CD8-positive, alpha-beta memory T cell (primary cell): ENCODE data around the gene TBX1. TPM values are rescaled to one million over a fixed set of nuclear protein-coding genes. Genes with fewer than 3 reads are reported as not detected.
A peak's percentile ranks its signal among the peaks of the same experiment; 100 is the strongest.
"Not testable (repeated sequence)": the region's sequence is repeated elsewhere in the genome, so short reads cannot be mapped to it uniquely, and the experiment has no call there.

ENCODE experiments used
- CTCF ChIA-PET: fragments of 350-600 bp; sonication (Branson Sonifier 250); formaldehyde crosslinking; loops from one replicate; lab custom pipeline; 2021; ENCODE audit warnings: antibody characterized with exemption; lab: Charles Lee
- POLR2A ChIA-PET: fragments of 350-600 bp; sonication (Branson Sonifier 250); formaldehyde crosslinking; loops from one replicate; lab custom pipeline; 2021; ENCODE audit warnings: antibody characterized with exemption; lab: Charles Lee
- DNase-seq, 5 donors: peaks; one replicate each; pipeline versions ENCODE4 v3.0.0 to v3.0.0-alpha.2; 2020 to 2022; ENCODE audit warnings: mixed read lengths in 1 of 5
- H3K27ac ChIP-seq: one replicate; pipeline ENCODE4 v1.7.0; 2013; ENCODE audit warnings: low read depth, mild to moderate bottlenecking, low read length, moderate library complexity
- H3K27me3 ChIP-seq: 2 replicates; pipeline ENCODE4 v1.7.0; 2013; ENCODE audit warnings: low read length, mild to moderate bottlenecking; ENCODE audit not compliant: insufficient read depth, poor library complexity, severe bottlenecking
- H3K36me3 ChIP-seq: 2 replicates; pipeline ENCODE4 v1.7.0; 2013; ENCODE audit warnings: mild to moderate bottlenecking, low read length, moderate library complexity; ENCODE audit not compliant: insufficient read depth
- H3K4me1 ChIP-seq: 2 replicates; pipeline ENCODE4 v1.7.0; 2013; ENCODE audit warnings: mild to moderate bottlenecking, low read length, moderate library complexity; ENCODE audit not compliant: insufficient read depth
- H3K4me3 ChIP-seq: 2 replicates; pipeline ENCODE4 v1.7.0; 2013; ENCODE audit warnings: mild to moderate bottlenecking, low read length
- H3K9me3 ChIP-seq: 2 replicates; pipeline ENCODE4 v1.7.0; 2013; ENCODE audit warnings: mild to moderate bottlenecking, low read length
- H3K27ac Mint-ChIP-seq, 8 donors: one replicate each; pipeline ENCODE4 v1.8.0; 2020 to 2021; ENCODE audit warnings: mixed read lengths in 8 of 8, mild to moderate bottlenecking in 6 of 8, inconsistent platforms in 3 of 8, moderate library complexity in 3 of 8
- H3K27me3 Mint-ChIP-seq, 2 donors: one replicate each; pipeline ENCODE4 v1.8.0; 2020 to 2021; ENCODE audit warnings: mixed read lengths in 2 of 2, mild to moderate bottlenecking in 1 of 2, moderate library complexity in 1 of 2
- H3K36me3 Mint-ChIP-seq, 3 donors: one replicate each; pipeline ENCODE4 v1.8.0; 2020 to 2021; ENCODE audit warnings: mixed read lengths in 3 of 3, inconsistent platforms in 1 of 3, mild to moderate bottlenecking in 1 of 3
- H3K4me1 Mint-ChIP-seq, 3 donors: one replicate each; pipeline ENCODE4 v1.8.0; 2020 to 2021; ENCODE audit warnings: mixed read lengths in 3 of 3, inconsistent platforms in 1 of 3, mild to moderate bottlenecking in 1 of 3
- H3K4me3 Mint-ChIP-seq, 7 donors: one replicate each; pipeline ENCODE4 v1.8.0; 2020 to 2021; ENCODE audit warnings: mixed read lengths in 7 of 7, mild to moderate bottlenecking in 6 of 7, moderate library complexity in 4 of 7, inconsistent platforms in 2 of 7
- H3K9me3 Mint-ChIP-seq, 5 donors: one replicate each; pipeline ENCODE4 v1.8.0; 2020 to 2022; ENCODE audit warnings: mixed read lengths in 5 of 5, mild to moderate bottlenecking in 3 of 5, moderate library complexity in 2 of 5, inconsistent platforms in 1 of 5
- polyA plus RNA-seq: library from polyadenylated mRNA; unstranded; fragments of 300-500 nt; fragmentation: Illumina TruSeq; gene quantifications from one replicate; pipeline ENCODE4 v1.2.3, GENCODE V29; 2021
- total RNA-seq, 2 experiments: library from RNA; stranded (reverse); gene quantifications; one replicate each; pipeline ENCODE4 v1.2.3, GENCODE V29; 2021

TBX1 gene
- total and polyA plus RNA-seq, 3 experiments from 2014 or later = not detected

DNA sequence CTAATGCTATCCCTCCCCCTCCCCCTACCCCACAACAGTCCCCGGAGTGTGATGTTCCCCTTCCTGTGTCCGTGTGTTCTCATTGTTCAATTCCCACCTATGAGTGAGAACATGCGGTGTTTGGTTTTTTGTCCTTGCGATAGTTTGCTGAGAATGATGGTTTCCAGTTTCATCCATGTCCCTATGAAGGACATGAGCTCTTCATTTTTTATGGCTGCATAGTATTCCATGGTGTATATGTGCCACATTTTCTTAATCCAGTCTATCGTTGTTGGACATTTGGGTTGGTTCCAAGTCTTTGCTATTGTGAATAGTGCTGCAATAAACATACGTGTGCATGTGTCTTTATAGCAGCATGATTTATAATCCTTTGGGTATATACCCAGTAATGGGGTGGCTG lies 16.6 kb downstream of the TBX1 start:
- DNase-seq, H3K9me3 Mint-ChIP-seq, H3K9me3 ChIP-seq, H3K36me3 Mint-ChIP-seq, H3K36me3 ChIP-seq, H3K4me3 Mint-ChIP-seq, H3K27ac ChIP-seq, CTCF ChIA-PET, POLR2A ChIA-PET, H3K4me3 ChIP-seq, H3K27ac Mint-ChIP-seq, H3K27me3 ChIP-seq: not testable (repeated sequence)
- H3K27me3 Mint-ChIP-seq = peaks cover 34 to 59% of the 10 kb centered on the region in 2 donors
- peaks cover 2 to 11% (median 4%) of the 10 kb centered on the region in 3 donors for H3K4me1 Mint-ChIP-seq
- H3K4me1 ChIP-seq = peaks cover 12% of the 10 kb centered on the region

DNA sequence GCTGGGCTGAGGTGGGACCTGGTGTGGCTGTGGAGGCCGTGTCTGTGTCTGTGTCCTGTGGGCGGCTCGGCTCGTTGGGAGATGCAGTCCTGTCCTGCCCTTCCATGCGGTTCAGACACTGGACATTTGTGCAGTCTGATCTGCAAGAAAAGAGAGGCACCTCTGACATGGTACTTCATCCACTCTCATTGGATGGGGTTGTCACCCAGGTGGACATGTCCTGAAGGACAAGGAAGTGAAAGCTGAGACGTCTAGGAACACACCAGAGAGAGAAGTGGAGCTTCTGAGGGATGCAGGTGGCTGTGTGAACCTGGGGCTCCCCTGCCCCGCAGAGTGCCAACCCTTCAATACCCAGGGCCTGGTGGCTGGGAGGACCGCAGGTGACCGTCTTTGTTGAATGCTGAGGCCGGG lies 18.4 kb downstream of the TBX1 start:
- Histone ChIP-seq H3K4me3 (no peak overlapping the region), H3K36me3 (no peaks in the 10 kb centered on the region), H3K4me1 (peaks cover 6% of the 10 kb centered on the region), H3K27ac (no peak overlapping the region), H3K9me3 (no peaks in the 10 kb centered on the region), H3K27me3 (no peaks in the 10 kb centered on the region)
- H3K4me3 Mint-ChIP-seq = no peak overlapping the region
- DNase-seq = no peak
- no peaks in the 10 kb centered on the region for H3K36me3 Mint-ChIP-seq
- H3K4me1 Mint-ChIP-seq = peaks cover 2 to 11% (median 4%) of the 10 kb centered on the region in 3 donors
- no peak overlapping the region for H3K27ac Mint-ChIP-seq
- ChIA-PET CTCF (no interaction called here), POLR2A (no interaction called here)
- H3K27me3 Mint-ChIP-seq = peaks cover 33 to 44% of the 10 kb centered on the region in 2 donors
- H3K9me3 Mint-ChIP-seq = peaks cover 0 to 2% (median 0%) of the 10 kb centered on the region in 5 donors

DNA sequence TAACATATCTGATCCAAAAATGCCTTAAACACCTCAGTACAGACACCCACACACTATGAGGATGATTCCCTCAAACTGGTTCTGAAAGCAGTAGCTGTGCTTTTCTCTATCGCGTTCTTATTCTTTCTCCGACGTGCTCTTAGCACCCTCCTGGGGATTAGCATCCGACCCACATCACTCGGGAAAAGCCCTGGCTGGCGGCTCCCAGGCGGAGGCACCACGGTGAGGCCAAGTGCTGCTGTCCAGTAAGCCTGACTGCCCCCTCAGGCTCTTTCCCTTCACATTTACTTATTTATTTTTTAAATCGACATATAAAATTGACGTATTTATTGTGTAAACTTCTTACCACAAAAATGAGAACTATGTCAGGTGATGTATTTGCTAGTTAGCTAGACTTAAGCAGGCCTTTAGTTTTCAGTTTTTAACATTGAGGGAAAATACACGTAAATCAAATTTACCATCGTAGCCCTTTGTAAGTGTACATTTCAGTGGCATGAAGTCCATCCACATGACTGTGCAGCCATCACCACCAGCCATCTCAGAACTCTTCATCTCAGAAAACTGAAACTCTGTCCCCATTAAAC lies 19.2 kb downstream of the TBX1 start:
- ChIA-PET POLR2A (no interaction called here), CTCF (no interaction called here)
- Mint-ChIP-seq H3K27ac (no peak overlapping the region), H3K4me3 (no peak overlapping the region), H3K36me3 (no peaks in the 10 kb centered on the region), H3K27me3 (peaks cover 31 to 36% of the 10 kb centered on the region in 2 donors), H3K9me3 (peaks cover 0 to 2% (median 0%) of the 10 kb centered on the region in 5 donors), H3K4me1 (peaks cover 2 to 11% (median 4%) of the 10 kb centered on the region in 3 donors)
- no peaks in the 10 kb centered on the region for H3K27me3 ChIP-seq
- no peaks in the 10 kb centered on the region for H3K36me3 ChIP-seq
- DNase-seq = no peak
- no peak overlapping the region for H3K4me3 ChIP-seq
- no peaks in the 10 kb centered on the region for H3K9me3 ChIP-seq
- H3K4me1 ChIP-seq = peaks cover 6% of the 10 kb centered on the region
- no peak overlapping the region for H3K27ac ChIP-seq

DNA sequence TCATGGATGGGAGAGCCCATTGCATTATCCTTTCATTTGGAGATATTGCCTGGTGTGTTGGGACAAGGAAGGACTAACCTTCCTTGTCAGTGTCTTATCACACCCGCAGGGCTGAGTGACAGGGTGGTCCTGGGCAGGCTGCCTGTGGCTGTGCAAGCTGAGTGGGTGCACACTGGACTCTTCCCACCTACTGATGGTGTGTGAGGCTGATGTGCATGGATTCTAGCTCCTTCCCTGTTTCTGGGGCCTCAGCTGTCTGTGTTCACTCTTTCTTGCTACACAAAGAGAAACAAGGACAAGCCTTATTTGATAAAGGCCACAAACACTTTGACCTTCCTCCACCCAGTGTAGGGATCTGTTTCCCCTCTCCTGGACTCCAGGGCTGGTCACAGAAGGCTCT lies 22.0 kb downstream of the TBX1 start:
- Mint-ChIP-seq H3K36me3 (peaks cover 0 to 4% (median 3%) of the 10 kb centered on the region in 3 donors), H3K4me1 (peaks cover 0 to 4% (median 0%) of the 10 kb centered on the region in 3 donors), H3K4me3 (no peak overlapping the region), H3K27ac (no peak overlapping the region), H3K27me3 (peaks cover 20 to 24% of the 10 kb centered on the region in 2 donors), H3K9me3 (no peaks in the 10 kb centered on the region)
- ChIA-PET POLR2A (no interaction called here), CTCF (no interaction called here)
- H3K4me3 ChIP-seq = no peak overlapping the region
- no peak for DNase-seq
- no peaks in the 10 kb centered on the region for H3K9me3 ChIP-seq
- no peaks in the 10 kb centered on the region for H3K36me3 ChIP-seq
- no peaks in the 10 kb centered on the region for H3K4me1 ChIP-seq
- no peaks in the 10 kb centered on the region for H3K27me3 ChIP-seq
- H3K27ac ChIP-seq = no peak overlapping the region

DNA sequence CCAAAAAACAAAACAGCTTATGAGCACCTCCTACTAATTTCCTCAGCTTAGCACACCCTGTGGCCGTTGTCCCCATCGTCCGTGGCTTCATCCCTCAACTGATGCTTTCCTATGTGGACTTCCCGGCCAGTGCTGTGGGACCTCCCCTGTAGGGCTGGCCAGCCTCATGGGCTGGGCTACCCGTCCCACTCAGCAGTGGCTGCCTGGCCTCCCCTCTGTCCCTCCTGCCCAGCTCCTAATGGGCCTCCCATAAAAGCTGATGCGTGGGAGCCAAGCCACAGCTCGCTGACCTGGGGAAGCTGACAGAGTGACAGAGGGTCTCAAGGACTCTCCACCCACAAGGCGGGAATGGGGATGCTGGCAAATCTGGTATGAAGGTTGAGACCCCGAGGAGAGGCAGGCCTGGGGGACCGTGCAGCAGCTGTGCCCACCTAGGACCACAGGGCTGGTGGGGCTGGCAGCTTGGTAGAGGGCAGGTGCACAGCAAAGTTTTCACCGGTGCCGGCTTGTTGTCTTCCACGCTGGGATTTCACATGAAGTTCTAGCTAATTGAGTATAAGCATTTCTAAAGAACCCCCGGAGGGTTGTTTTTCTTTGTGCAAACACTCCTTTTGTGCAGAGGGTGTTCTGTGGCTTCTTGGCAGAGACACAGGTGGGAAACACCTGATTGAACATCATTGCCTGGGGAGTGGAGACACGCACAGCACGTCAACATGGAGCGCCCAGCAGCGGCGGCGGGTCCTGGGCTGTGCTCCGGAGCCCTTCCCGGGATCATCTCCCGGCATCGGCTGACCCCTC lies 23.2 kb downstream of the TBX1 start:
- no peak overlapping the region for H3K4me3 ChIP-seq
- Mint-ChIP-seq H3K27me3 (peaks cover 13 to 14% of the 10 kb centered on the region in 2 donors), H3K4me1 (peaks cover 0 to 4% (median 0%) of the 10 kb centered on the region in 3 donors), H3K9me3 (no peaks in the 10 kb centered on the region), H3K36me3 (peaks cover 0 to 9% (median 4%) of the 10 kb centered on the region in 3 donors), H3K4me3 (no peak overlapping the region), H3K27ac (no peak overlapping the region)
- POLR2A ChIA-PET = no interaction called here
- DNase-seq = no peak
- no peak overlapping the region for H3K27ac ChIP-seq
- H3K27me3 ChIP-seq = no peaks in the 10 kb centered on the region
- no peaks in the 10 kb centered on the region for H3K4me1 ChIP-seq
- CTCF ChIA-PET = no interaction called here
- no peaks in the 10 kb centered on the region for H3K36me3 ChIP-seq
- H3K9me3 ChIP-seq = no peaks in the 10 kb centered on the region

DNA sequence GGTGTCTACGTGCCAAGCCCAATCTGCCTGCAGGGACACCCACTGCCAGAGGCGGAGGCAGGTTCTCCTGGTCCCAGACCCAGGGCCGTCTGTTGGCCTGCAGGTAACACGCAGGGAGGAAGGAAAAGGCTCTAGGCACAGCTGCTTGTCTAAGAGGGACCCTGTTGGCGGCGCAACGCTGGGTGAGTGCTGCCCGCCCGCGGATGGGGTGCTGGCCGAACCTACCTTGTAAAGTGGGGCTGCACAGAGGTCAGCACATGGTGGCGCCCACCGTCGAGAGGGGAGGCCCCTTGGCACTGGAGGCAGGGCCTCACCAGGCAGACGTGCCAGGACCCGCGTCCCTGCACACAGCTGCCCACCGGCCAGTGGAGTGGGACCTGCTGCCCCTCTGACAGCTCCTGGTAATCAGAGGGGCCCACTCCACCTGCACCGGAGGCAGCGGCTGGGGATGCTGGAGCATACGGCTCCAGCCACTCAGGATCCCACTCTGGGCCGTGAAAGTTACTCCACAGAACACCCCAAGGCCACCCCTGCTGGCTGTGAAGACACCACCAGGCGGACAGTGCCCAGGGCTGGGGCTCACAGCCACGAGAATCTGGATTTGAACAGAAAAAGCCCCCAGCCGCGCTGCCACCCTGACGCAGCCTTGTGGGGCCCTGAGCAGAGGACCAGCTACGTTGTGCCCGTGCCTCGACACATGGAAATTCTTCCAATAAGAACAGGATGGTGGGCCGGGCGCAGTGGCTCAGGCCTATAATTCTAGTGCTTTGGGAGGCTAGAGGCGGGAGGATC lies 24.0 kb downstream of the TBX1 start:
- Histone ChIP-seq H3K27me3 (no peaks in the 10 kb centered on the region), H3K27ac (no peak overlapping the region), H3K4me1 (no peaks in the 10 kb centered on the region), H3K9me3 (no peaks in the 10 kb centered on the region), H3K36me3 (no peaks in the 10 kb centered on the region), H3K4me3 (no peak overlapping the region)
- H3K4me3 Mint-ChIP-seq = no peak overlapping the region
- peaks cover 0 to 4% (median 0%) of the 10 kb centered on the region in 3 donors for H3K4me1 Mint-ChIP-seq
- ChIA-PET POLR2A (no interaction called here), CTCF (no interaction called here)
- H3K9me3 Mint-ChIP-seq = no peaks in the 10 kb centered on the region
- peaks cover 0 to 11% (median 4%) of the 10 kb centered on the region in 3 donors for H3K36me3 Mint-ChIP-seq
- DNase-seq = peak in 1 of 5 donors; percentile 47
- H3K27ac Mint-ChIP-seq = no peak overlapping the region
- H3K27me3 Mint-ChIP-seq = peaks cover 6 to 12% of the 10 kb centered on the region in 2 donors

DNA sequence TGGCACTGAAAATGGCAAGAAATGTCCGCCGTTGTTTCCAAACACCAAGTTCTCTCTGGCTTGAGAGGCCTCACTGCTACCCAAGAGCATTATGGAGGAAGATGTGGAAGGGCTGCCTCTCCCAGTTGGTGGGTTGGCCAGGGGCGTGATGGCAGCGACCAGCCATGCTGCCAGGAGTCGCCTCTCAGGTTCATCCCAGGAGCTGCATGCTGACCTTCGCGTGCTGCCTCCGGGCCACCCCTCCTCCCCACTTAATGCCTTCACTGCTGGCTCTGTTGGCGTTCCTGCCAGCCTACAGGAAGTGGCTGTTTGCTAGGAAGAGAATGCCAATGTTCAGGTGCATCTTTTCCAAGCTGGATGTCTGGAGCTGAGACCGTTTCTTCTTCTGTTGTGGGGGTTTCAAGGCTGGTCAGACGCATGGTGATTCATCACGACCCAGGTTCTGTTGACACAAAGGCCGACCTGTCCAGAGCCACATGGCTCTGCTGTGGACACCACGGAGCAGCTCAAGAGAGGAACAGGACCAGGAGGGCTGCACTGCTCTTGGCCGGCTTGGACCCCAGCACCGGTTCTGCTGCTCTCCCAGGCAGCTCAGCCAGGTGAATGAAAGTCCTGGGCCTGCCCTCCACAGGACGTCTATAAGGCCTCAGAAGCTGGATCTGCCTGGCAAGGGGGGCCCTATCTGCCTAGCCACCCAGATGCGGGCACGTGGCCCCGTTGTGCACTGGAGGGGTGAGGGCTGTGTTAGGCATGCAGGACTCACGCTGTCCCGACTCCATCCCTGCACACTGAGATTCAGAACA lies 25.1 kb downstream of the TBX1 start:
- Histone ChIP-seq H3K27ac (no peak overlapping the region), H3K4me3 (no peak overlapping the region), H3K36me3 (no peaks in the 10 kb centered on the region), H3K9me3 (no peaks in the 10 kb centered on the region), H3K4me1 (no peaks in the 10 kb centered on the region), H3K27me3 (no peaks in the 10 kb centered on the region)
- H3K27me3 Mint-ChIP-seq = peaks cover 0 to 5% of the 10 kb centered on the region in 2 donors
- CTCF ChIA-PET = interaction anchor here (1.2 kb wide), 1 partner anchor 55 kb away, joined by 4 read pairs; no protein-coding TSS in a partner anchor
- H3K4me3 Mint-ChIP-seq = no peak overlapping the region
- H3K36me3 Mint-ChIP-seq = peaks cover 4 to 20% (median 10%) of the 10 kb centered on the region in 3 donors
- no peaks in the 10 kb centered on the region for H3K9me3 Mint-ChIP-seq
- H3K27ac Mint-ChIP-seq = peak overlapping the region in 1 of 8 donors; percentile 86
- POLR2A ChIA-PET = no interaction called here
- DNase-seq = no peak
- no peaks in the 10 kb centered on the region for H3K4me1 Mint-ChIP-seq
